Neural cell (in vitro differentiated cells): Measurements from ENCODE around the gene CCNJL.

ENCODE experiments used
- CTCF ChIP-seq: fragments of 450-650 bp; IDR thresholded peaks from 2 replicates; pipeline ENCODE4 v1.5.1; 2014; ENCODE audit warnings: antibody characterized with exemption, mild to moderate bottlenecking, moderate library complexity; ENCODE audit not compliant: poor library complexity, severe bottlenecking
- EP300 ChIP-seq: fragments of 450-650 bp; conservative IDR thresholded peaks from 2 replicates; pipeline ENCODE4 v1.6.1; 2014; ENCODE audit warnings: antibody characterized with exemption, mild to moderate bottlenecking, moderate library complexity; ENCODE audit not compliant: poor library complexity, severe bottlenecking
- EZH2 ChIP-seq: fragments of 200-600, 300-800 bp; shearing (Covaris generic), sonication (generic); IDR thresholded peaks from 2 replicates; pipeline ENCODE4 v1.6.1; 2014; ENCODE audit warnings: antibody characterized with exemption, low read length, borderline replicate concordance, mild to moderate bottlenecking; ENCODE audit not compliant: insufficient read depth, poor library complexity, severe bottlenecking
- MXI1 ChIP-seq: fragments of 450-650 bp; conservative IDR thresholded peaks from 2 replicates; pipeline ENCODE4 v1.6.1; 2014; ENCODE audit warnings: antibody characterized with exemption, mild to moderate bottlenecking; ENCODE audit not compliant: poor library complexity, severe bottlenecking
- POLR2AphosphoS5 ChIP-seq: IDR thresholded peaks from 2 replicates; pipeline ENCODE4 v1.6.1; 2012
- RAD21 ChIP-seq: fragments of 450-650 bp; conservative IDR thresholded peaks from 2 replicates; pipeline ENCODE4 v1.6.1; 2014; ENCODE audit warnings: antibody characterized with exemption, mild to moderate bottlenecking, moderate library complexity
- REST ChIP-seq: IDR thresholded peaks from 2 replicates; pipeline ENCODE4 v1.6.1; 2012; ENCODE audit warnings: borderline replicate concordance
- SMC3 ChIP-seq: fragments of 450-650 bp; conservative IDR thresholded peaks from 2 replicates; pipeline ENCODE4 v1.6.1; 2014; ENCODE audit warnings: antibody characterized with exemption, mild to moderate bottlenecking, moderate library complexity; ENCODE audit not compliant: poor library complexity
- TAF1 ChIP-seq: IDR thresholded peaks from 2 replicates; pipeline ENCODE4 v1.6.1; 2012; ENCODE audit warnings: low read depth

- TF ChIP-seq CTCF (no peak), REST (no peak), SMC3 (no peak), EP300 (no peak), POLR2AphosphoS5 (no peak), EZH2 (no peak), RAD21 (no peak), MXI1 (no peak), TAF1 (no peak)
Observed at GRCh38 chr5:160266752-160267345, 45.5 kb downstream of the CCNJL start.
